Activated naive CD8-positive, alpha-beta T cell treated with anti-CD3 and anti-CD28 coated beads for 36 hours (primary cell): ENCODE data around the gene THBS1. TPM values are rescaled to one million over a fixed set of nuclear protein-coding genes. Genes with fewer than 3 reads are reported as not detected.

Experiments
- DNase-seq: peaks from one replicate; pipeline ENCODE4 v3.0.0; 2021
- H3K27ac Mint-ChIP-seq: one replicate; pipeline ENCODE4 v1.8.0; 2022; ENCODE audit warnings: mild to moderate bottlenecking, moderate library complexity, mixed read lengths
- H3K27me3 Mint-ChIP-seq: one replicate; pipeline ENCODE4 v1.8.0; 2022; ENCODE audit warnings: mild to moderate bottlenecking, mixed read lengths
- H3K36me3 Mint-ChIP-seq: one replicate; pipeline ENCODE4 v1.8.0; 2021; ENCODE audit warnings: mild to moderate bottlenecking, mixed read lengths
- H3K4me1 Mint-ChIP-seq: one replicate; pipeline ENCODE4 v1.8.0; 2021; ENCODE audit warnings: mixed read lengths
- H3K4me3 Mint-ChIP-seq: one replicate; pipeline ENCODE4 v1.8.0; 2022; ENCODE audit warnings: mild to moderate bottlenecking, moderate library complexity, mixed read lengths
- H3K9me3 Mint-ChIP-seq: one replicate; pipeline ENCODE4 v1.8.0; 2022; ENCODE audit warnings: mixed read lengths
- total RNA-seq, 2 experiments: library from RNA; stranded (reverse); gene quantifications; one replicate each; pipeline ENCODE4 v1.2.3, GENCODE V29; 2021

The THBS1 gene
- total RNA-seq, 2 experiments from 2014 or later: 0.62 to 0.68 TPM

- Mint-ChIP-seq H3K4me1 (no peaks in the 10 kb centered on the region), H3K27me3 (peaks cover 15% of the 10 kb centered on the region), H3K9me3 (no peaks in the 10 kb centered on the region), H3K4me3 (no peak overlapping the region), H3K36me3 (no peaks in the 10 kb centered on the region), H3K27ac (no peak overlapping the region)
- no peak for DNase-seq
Observed at GRCh38 chr15:39599871-39600270, 19.0 kb downstream of the THBS1 start.

- no peaks in the 10 kb centered on the region for H3K36me3 Mint-ChIP-seq
- no peak for DNase-seq
- peaks cover 5% of the 10 kb centered on the region for H3K27me3 Mint-ChIP-seq
- H3K4me1 Mint-ChIP-seq: no peaks in the 10 kb centered on the region
- no peak overlapping the region for H3K27ac Mint-ChIP-seq
- H3K9me3 Mint-ChIP-seq: no peaks in the 10 kb centered on the region
- no peak overlapping the region for H3K4me3 Mint-ChIP-seq
Observed at GRCh38 chr15:39602143-39602542, 21.3 kb downstream of the THBS1 start.

GRCh38 chr15:39605146-39605545 is 24.3 kb downstream of the THBS1 start:
- H3K27ac Mint-ChIP-seq: no peak overlapping the region
- no peak overlapping the region for H3K4me3 Mint-ChIP-seq
- H3K27me3 Mint-ChIP-seq: peaks cover 4% of the 10 kb centered on the region
- H3K9me3 Mint-ChIP-seq: peaks cover 8% of the 10 kb centered on the region
- no peaks in the 10 kb centered on the region for H3K4me1 Mint-ChIP-seq
- H3K36me3 Mint-ChIP-seq: no peaks in the 10 kb centered on the region
- DNase-seq: no peak

- no peak for DNase-seq
- Mint-ChIP-seq H3K36me3 (peaks cover 3% of the 10 kb centered on the region), H3K27me3 (peaks cover 4% of the 10 kb centered on the region), H3K27ac (no peak overlapping the region), H3K4me1 (no peaks in the 10 kb centered on the region), H3K9me3 (peaks cover 19% of the 10 kb centered on the region), H3K4me3 (no peak overlapping the region)
Observed at GRCh38 chr15:39608185-39609139, 27.6 kb downstream of the THBS1 start.

GRCh38 chr15:39609166-39609916 is 28.5 kb downstream of the THBS1 start:
- no peak for DNase-seq
- H3K9me3 Mint-ChIP-seq: peaks cover 23% of the 10 kb centered on the region
- H3K27ac Mint-ChIP-seq: no peak overlapping the region
- no peak overlapping the region for H3K4me3 Mint-ChIP-seq
- H3K27me3 Mint-ChIP-seq: peaks cover 4% of the 10 kb centered on the region
- no peaks in the 10 kb centered on the region for H3K4me1 Mint-ChIP-seq
- peaks cover 3% of the 10 kb centered on the region for H3K36me3 Mint-ChIP-seq

- Mint-ChIP-seq H3K4me1 (no peaks in the 10 kb centered on the region), H3K4me3 (no peak overlapping the region), H3K27ac (no peak overlapping the region), H3K9me3 (peaks cover 23% of the 10 kb centered on the region), H3K27me3 (peaks cover 4% of the 10 kb centered on the region), H3K36me3 (peaks cover 3% of the 10 kb centered on the region)
- no peak for DNase-seq
Observed at GRCh38 chr15:39610665-39611064, 29.8 kb downstream of the THBS1 start.

GRCh38 chr15:39613271-39613670 is 32.4 kb downstream of the THBS1 start:
- Mint-ChIP-seq H3K27me3 (no peaks in the 10 kb centered on the region), H3K36me3 (peaks cover 6% of the 10 kb centered on the region), H3K4me1 (no peaks in the 10 kb centered on the region), H3K27ac (no peak overlapping the region), H3K9me3 (peaks cover 22% of the 10 kb centered on the region), H3K4me3 (no peak overlapping the region)
- no peak for DNase-seq

GRCh38 chr15:39613861-39614260 is 33.0 kb downstream of the THBS1 start:
- Mint-ChIP-seq H3K27ac (no peak overlapping the region), H3K4me3 (no peak overlapping the region), H3K4me1 (no peaks in the 10 kb centered on the region), H3K36me3 (peaks cover 6% of the 10 kb centered on the region), H3K9me3 (peaks cover 18% of the 10 kb centered on the region), H3K27me3 (no peaks in the 10 kb centered on the region)
- no peak for DNase-seq

- Mint-ChIP-seq H3K27me3 (no peaks in the 10 kb centered on the region), H3K4me1 (no peaks in the 10 kb centered on the region), H3K27ac (no peak overlapping the region), H3K4me3 (no peak overlapping the region), H3K9me3 (peaks cover 10% of the 10 kb centered on the region), H3K36me3 (peaks cover 6% of the 10 kb centered on the region)
- no peak for DNase-seq
Observed at GRCh38 chr15:39616731-39617455, 36.0 kb downstream of the THBS1 start.

- H3K27ac Mint-ChIP-seq: no peak overlapping the region
- peaks cover 9% of the 10 kb centered on the region for H3K36me3 Mint-ChIP-seq
- H3K4me1 Mint-ChIP-seq: peaks cover 6% of the 10 kb centered on the region
Observed at GRCh38 chr15:39618063-39618823, 37.4 kb downstream of the THBS1 start.

GRCh38 chr15:39621210-39621609 is 40.3 kb downstream of the THBS1 start:
- Mint-ChIP-seq H3K9me3 (peaks cover 7% of the 10 kb centered on the region), H3K27ac (no peak overlapping the region), H3K36me3 (peaks cover 19% of the 10 kb centered on the region), H3K4me3 (no peak overlapping the region), H3K4me1 (peaks cover 36% of the 10 kb centered on the region), H3K27me3 (no peaks in the 10 kb centered on the region)
- no peak for DNase-seq

More at GRCh38 chr15:39618063-39618823, 37.4 kb downstream of the THBS1 start:
- H3K9me3 Mint-ChIP-seq: peaks cover 7% of the 10 kb centered on the region
- H3K4me3 Mint-ChIP-seq: no peak overlapping the region
- H3K27me3 Mint-ChIP-seq: no peaks in the 10 kb centered on the region
- no peak for DNase-seq

- Mint-ChIP-seq H3K36me3 (peaks cover 22% of the 10 kb centered on the region), H3K9me3 (peaks cover 10% of the 10 kb centered on the region), H3K4me1 (peaks cover 42% of the 10 kb centered on the region), H3K27ac (no peak overlapping the region), H3K4me3 (no peak overlapping the region), H3K27me3 (no peaks in the 10 kb centered on the region)
- no peak for DNase-seq
Observed at GRCh38 chr15:39621976-39622375, 41.1 kb downstream of the THBS1 start.

- Mint-ChIP-seq H3K27ac (peak overlapping the region; percentile 78), H3K27me3 (no peaks in the 10 kb centered on the region), H3K4me1 (peaks cover 42% of the 10 kb centered on the region), H3K36me3 (peaks cover 22% of the 10 kb centered on the region), H3K9me3 (peaks cover 10% of the 10 kb centered on the region), H3K4me3 (no peak overlapping the region)
- no peak for DNase-seq
Observed at GRCh38 chr15:39622660-39623516, 42.0 kb downstream of the THBS1 start.
